Upper lobe of left lung (tissue), 4 donors: Measurements from ENCODE around the gene GUCY2F.

ENCODE experiments used
- EP300 ChIP-seq, 4 donors: sonication (generic); formaldehyde crosslinking; IDR thresholded peaks; one replicate each; pipeline ENCODE4 v1.5.1; 2017; ENCODE audit warnings: antibody characterized with exemption in 4 of 4, control low read depth in 2 of 4
- POLR2A ChIP-seq, 4 donors: fragments of 450-650 bp; IDR thresholded peaks; one replicate each; pipeline ENCODE4 v1.5.1; 2016 to 2017; ENCODE audit warnings: antibody characterized with exemption in 4 of 4, mild to moderate bottlenecking in 2 of 4
- POLR2AphosphoS5 ChIP-seq, 2 donors: sonication (generic); formaldehyde crosslinking; IDR thresholded peaks; one replicate each; pipeline ENCODE4 v1.5.1; 2017; ENCODE audit warnings: antibody characterized with exemption in 2 of 2
- TF ChIP-seq, protein P1 (sequence below), 6 experiments: fragments of 450-650 bp in 4 of 6; fragments of 200-600 bp in 2 of 6; sonication (generic) in 2 of 6; IDR thresholded peaks; one replicate each; pipeline ENCODE4 v1.5.1; 2016 to 2019; ENCODE audit warnings: antibody characterized with exemption in 6 of 6

GRCh38 chrX:109398061-109398460, 83.8 kb downstream of the GUCY2F start:
- TF ChIP-seq, protein P1, sequence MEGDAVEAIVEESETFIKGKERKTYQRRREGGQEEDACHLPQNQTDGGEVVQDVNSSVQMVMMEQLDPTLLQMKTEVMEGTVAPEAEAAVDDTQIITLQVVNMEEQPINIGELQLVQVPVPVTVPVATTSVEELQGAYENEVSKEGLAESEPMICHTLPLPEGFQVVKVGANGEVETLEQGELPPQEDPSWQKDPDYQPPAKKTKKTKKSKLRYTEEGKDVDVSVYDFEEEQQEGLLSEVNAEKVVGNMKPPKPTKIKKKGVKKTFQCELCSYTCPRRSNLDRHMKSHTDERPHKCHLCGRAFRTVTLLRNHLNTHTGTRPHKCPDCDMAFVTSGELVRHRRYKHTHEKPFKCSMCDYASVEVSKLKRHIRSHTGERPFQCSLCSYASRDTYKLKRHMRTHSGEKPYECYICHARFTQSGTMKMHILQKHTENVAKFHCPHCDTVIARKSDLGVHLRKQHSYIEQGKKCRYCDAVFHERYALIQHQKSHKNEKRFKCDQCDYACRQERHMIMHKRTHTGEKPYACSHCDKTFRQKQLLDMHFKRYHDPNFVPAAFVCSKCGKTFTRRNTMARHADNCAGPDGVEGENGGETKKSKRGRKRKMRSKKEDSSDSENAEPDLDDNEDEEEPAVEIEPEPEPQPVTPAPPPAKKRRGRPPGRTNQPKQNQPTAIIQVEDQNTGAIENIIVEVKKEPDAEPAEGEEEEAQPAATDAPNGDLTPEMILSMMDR (IDR thresholded peaks at IDR 0.05): no peak
- no peak for TF ChIP-seq POLR2A (IDR thresholded peaks at IDR 0.05)
- no peak for TF ChIP-seq POLR2AphosphoS5 (IDR thresholded peaks at IDR 0.05)
- no peak for TF ChIP-seq EP300 (IDR thresholded peaks at IDR 0.05)
